Stimulated activated CD4-positive, alpha-beta T cell treated with anti-CD3 and anti-CD28 coated beads, Interleukin-1b, Interleukin-23, amount 100 ng/mL, for 24 hours (primary cell): Measurements from ENCODE around the gene S100A13.
"Not testable (repeated sequence)": the region's sequence is repeated elsewhere in the genome, so short reads cannot be mapped to it uniquely, and the experiment has no call there.

Experiments
- DNase-seq, 4 experiments: peaks; one replicate each; pipeline ENCODE4 v3.0.0-alpha.2; 2020; ENCODE audit warnings: low read depth in 4 of 4, low spot score in 1 of 4

Gene S100A13

DNA sequence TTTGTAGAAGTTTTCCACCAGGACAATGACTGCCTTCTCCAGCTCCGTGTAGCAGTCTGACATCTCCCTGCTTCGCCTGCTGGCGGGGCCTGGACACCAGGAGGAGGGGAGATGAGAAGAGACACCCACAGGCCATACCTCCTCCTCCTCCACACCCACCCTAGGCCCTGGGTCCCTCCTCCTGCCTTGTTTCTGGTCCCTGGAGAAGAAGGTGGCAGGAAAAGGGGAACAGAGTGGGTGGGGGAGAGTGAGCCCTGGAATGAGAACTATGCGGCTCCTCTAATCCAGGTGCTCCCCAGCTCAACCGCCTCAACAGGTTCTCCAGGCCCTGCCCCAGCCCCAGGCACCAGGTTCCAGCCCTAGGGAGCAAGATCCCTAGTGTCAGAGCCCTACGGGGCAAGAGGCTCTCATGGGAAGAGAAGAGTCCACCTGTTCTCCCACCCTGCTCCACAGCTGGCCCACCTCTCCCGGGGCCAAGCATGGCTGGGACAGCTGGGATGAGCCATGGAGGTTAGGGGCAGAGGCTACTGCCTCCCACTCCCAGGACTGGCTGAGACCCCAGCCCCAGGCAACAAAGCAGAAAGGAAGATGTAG is 19.1 kb downstream of the S100A13 start:
- DNase-seq: no peak

DNA sequence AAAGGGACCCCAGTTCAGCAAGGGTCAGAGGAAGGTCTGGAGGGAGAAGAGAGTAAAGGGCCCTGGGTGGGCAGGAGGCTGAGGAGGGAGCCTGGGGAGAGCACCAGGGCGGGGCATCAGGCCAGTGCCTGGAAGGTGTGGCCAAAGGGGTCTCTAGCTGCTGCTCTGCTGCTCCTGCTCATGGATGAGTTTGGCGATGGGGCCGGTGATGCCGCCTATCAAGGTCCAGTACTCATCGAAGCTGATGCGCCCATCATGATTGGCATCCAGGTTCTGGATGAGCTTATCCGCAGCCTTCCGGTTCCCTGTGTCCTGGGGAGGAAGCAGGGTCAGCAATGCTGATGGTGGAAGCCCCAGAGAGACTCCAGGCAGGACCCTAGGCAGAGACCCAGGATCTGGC is 19.9 kb downstream of the S100A13 start:
- no peak for DNase-seq

DNA sequence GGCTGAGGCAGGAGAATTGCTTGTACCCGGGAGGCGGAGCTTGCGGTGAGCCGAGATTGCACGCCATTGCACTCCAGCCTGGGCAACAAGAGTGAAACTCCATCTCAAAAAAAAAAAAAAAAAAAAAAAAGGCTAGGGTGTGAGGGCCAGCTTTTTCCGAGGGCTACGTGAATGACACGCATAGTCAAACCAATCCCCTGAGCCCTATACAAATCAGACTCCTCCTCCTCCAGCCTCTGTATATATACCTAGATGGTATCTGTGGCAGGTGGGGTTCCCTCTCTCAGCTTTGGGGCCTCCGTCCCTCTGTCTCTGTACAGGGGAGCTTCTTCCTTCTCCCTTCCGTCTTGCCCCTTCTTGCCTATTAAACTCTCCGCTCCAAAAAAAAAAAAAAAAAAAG is 21.1 kb downstream of the S100A13 start:
- DNase-seq: no peak

DNA sequence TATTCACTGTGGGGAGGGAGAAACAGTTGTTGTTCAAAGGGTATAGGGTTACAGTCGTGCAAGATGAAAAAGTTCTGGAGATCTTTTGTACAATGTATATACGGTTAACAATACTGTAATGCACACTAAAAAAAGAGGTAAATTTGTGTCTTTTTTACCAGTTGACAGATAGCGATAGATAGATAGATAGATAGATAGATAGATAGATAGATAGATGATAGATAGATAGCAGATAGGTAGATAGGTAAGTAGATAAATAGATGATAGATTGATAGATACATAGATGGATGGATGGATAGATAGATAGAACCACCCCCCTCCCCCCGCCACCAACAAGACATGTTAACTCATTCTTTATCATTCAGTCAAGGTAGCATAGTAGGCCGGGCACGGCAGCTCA is 24.6 kb downstream of the S100A13 start:
- no peak for DNase-seq

DNA sequence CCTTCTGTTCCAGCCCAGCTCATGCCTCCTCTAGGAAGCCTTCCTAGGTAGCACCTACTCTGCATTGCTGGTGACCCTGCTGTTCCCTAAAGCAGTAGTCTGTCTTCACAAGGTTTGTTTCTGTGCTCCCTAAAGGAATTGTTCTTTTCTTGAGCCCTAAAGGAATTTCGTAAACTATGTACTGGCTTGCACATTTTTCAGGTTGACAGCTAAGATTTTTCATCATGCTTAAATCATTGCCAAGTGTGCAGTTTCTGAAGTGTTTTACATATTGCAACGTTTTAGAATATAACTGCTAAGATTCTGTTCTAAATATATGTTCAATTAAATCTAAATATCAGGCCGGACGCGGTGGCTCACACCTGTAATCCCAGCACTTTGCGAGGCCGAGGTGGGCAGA is 27.5 kb downstream of the S100A13 start:
- DNase-seq: no peak

DNA sequence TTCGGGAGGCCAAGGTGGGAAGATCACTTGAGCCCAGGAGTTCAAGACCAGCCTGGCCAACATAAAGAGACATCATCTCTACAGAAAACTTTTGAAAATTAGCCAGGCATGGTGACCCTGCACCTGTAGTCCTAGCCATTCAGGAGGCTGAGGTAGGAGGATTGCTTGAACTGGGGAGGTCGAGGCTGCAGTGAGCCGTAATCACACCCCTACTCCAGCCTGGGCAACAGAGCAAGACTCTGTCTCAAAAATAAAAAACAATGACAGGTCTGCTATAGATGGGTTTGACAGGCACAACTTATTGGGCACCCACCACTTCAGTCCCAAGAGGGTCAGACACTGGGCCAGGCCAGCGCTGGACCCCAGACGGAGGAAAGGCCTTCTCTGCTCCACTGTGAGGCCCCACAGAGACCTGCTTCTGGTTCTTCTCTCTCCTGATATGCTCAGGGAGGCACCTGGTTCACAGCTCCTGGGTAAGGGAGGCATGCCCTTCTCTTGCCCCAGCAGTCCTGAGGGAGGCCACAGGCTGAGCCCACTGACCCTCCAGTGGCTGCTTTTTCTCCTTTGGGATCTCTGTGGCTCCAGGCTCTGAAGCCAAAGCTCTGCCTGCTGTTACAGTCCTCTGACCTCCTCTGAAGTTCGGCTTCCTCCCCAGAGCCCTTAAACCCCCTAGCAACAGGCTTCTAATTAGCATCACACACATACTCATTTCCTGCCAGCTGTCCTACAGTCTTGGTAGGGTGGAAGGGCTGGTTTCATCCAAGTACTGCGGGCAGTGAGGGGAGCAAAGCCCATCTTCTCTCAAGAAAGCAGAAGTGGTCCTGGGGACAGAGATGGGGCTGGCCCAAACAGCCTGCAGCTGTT is 28.8 kb downstream of the S100A13 start:
- no peak for DNase-seq

DNA sequence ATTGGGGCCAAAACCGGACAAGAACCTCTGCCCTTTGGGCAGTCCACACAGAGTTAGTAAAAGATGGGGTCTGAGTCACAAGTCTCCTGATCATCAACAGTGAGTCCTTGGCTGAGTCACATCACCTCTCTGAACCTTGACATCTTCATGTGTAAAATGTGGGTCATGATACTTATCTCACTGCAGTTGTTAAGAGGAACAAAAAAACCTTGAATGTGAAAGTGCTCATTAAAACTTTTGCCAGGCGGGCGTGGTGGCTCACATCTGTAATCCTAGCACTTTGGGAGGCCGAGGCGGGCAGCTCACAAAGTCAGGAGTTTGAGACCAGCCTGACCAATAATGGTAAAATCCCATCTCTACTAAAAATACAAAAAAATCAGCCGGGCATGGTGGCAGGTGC is 30.1 kb downstream of the S100A13 start:
- DNase-seq: no peak

DNA sequence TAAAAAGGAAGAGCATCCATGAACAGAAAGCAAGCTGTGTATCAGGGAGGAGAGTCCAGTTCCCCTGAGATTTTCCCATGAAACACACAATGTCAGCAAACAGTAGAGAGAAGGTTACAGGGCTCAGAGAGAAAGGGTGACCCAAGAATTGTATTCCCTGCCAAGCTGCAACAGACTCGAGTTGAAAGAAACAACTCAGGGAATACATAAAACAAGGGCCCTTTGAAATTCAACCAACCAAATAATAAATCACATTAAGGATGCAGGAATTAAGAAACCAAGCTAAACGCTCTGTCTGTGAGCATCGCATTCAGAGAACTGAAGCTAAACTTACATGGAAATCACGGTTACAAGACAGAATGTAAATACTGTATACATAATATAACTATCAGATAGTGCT is 34.6 kb downstream of the S100A13 start:
- no peak for DNase-seq

DNA sequence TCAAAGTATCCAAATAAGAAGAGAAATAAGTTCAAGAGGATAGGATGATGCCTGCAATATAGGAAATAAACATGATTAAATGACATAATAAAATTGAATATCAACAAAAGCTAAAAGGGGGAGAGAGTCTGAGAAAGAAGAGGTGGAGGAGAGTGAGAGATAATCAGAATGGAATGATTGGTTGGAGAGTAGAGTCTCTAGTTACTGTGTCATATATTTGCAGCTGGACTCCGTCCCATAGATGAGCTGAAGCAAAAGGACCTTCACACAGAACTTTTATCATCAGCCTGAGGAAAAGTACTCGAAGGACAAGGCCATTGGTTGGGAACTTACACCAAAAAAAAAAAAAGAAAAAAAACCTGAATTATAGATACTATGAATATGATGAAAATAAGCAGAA is 38.8 kb downstream of the S100A13 start:
- no peak for DNase-seq

DNA sequence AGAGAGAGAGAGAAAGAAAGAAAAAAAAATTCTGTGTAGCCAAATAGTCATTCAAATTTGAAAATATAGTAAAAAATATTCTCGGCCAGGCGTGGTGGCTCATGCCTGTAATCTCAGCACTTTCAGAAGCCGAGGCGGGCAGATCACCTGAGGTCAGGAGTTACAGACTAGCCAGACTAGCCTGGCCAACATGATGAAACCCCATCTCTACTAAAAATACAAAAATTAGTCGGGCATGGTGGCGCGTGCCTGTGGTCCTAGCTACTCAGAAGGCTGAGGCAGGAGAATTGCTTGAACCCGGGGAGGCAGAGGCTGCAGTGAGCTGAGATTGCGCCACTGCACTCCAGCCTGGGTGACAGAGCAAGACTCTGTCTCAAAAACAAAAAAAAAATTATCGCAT is 39.3 kb downstream of the S100A13 start:
- DNase-seq: not testable (repeated sequence)

DNA sequence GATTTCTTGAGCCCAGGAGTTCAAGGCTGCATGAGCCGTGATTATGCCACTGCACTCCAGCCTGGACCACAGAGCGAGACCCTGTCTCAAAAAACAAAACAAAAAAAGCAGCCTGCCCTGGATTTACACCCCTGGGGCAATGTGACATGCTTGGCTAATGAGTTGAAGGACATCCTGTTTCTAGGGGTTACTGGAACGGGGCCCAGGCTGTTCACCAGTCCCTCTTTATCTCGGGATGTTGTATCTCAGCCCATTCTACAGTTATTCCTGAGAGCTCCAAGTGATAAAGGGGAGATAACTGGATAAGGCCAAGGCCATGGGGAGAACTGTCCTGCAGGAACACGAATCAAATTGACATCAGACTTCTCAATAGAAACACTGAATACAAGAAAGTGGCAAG is 40.0 kb downstream of the S100A13 start:
- DNase-seq: no peak

DNA sequence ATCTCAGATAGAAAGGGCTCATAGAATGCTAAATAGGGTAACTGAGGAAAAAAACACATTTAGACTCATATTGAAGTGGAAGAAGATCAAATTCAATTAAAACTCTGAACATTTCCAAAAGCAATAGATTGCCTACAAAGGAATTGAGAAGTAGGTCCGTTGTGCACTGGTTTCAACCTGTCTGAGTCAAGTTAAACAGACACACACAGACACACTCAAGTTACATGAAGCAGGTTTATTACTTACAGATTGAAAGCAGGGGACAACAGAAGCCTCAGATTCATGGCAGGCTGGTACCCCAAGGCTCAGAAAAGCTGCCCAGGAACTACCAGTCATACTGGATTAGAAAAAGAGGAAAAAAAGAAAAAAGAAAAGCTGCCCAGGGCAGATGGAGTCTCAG is 41.0 kb downstream of the S100A13 start:
- DNase-seq: no peak

DNA sequence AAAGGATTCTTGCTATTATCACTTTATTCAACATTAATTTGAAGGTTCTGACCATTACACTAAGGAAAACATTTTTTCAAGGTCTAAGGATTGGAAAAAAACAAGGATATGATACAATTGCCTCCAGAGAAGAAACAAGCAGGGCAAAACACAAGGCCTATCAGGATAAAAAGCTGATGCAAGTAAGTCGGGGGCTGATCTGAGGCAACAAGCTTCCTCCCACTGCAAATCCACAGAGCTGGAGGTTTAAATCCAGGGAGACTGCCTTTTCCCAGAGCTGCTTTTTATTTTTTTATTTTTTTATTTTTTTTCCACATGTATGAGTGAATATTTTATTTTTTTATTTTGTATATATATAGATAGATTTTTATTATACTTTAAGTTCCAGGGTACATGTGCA is 42.3 kb downstream of the S100A13 start:
- DNase-seq: no peak

DNA sequence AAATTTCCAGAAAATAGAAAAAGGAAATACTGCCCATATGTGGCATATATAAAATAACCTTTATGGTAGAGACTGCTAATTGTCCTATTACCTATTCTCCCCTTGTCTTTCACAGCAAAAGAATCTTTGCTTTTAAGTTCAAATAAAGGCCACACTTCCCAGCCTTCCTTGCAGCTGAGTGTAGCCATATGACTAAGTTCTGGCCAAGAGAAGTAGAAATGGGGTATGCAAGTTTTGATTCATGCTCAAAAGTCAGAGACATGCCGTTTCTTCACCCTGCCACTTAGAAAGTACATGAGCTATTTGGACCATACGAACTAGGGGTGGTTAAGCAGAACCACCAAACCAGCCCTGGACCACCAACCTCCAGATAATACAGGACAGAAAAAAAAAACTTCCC is 43.3 kb downstream of the S100A13 start:
- DNase-seq: no peak

DNA sequence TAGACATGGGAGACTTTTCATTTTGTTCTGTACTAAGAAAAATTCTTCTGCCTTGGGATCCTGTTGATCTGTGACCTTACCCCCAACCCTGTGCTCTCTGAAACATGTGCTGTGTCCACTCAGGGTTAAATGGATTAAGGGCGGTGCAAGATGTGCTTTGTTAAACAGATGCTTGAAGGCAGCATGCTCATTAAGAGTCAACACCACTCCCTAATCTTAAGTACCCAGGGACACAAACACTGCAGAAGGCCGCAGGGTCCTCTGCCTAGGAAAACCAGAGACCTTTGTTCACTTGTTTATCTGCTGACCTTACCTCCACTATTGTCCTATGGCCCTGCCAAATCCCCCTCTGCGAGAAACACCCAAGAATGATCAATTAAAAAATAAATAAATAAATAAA is 43.8 kb downstream of the S100A13 start:
- not testable (repeated sequence) for DNase-seq

DNA sequence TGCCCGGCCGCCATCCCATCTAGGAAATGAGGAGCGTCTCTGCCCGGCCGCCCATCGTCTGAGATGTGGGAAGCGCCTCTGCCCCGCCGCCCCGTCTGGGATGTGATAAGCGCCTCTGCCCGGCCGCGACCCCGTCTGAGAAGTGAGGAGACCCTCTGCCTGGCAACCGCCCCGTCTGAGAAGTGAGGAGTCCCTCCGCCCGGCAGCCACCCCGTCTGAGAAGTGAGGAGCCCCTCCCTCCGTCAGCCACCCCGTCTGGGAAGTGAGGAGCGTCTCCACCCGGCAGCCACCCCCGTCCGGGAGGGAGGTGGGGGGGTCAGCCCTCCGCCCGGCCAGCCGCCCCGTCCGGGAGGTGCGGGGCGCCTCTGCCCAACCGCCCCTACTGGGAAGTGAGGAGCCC is 44.5 kb downstream of the S100A13 start:
- DNase-seq: not testable (repeated sequence)

DNA sequence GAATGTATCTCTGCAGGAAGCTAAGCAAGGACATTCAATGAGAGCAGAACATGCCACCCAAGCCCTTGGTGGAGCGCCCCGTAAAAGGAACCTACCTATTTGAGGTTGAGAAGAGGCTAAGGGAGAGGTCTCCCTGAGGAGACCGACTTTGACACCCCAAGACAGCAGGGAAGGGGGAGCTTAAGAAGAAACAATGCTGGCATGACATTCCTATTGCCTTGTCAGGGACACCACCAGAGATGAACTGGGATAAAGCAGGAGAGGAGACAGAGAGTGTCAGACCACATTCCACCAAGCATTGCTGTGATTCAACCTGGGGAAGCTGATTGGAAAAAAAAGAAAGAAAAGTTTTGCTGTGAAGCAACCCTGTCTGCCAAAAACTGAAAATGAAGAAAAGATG is 48.4 kb downstream of the S100A13 start:
- DNase-seq: no peak

DNA sequence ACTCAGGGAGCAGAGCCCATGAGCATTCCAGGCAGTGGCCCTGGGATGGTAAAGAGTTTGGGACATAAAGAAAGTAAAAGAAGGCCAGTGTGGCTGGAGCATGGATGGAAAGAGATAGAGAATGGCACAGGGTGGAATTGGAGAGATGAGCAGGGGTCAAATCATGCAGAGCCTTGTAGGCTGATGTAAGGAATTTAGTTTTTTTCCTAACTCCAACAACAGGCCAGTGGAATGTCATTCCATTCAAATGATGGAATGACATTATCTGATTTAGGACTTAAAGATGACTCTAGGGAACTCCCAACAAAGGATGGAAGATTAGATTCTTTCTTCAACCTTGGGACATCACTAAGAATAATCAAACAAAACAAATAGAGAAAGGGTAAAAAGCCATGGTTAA is 48.8 kb downstream of the S100A13 start:
- no peak for DNase-seq

DNA sequence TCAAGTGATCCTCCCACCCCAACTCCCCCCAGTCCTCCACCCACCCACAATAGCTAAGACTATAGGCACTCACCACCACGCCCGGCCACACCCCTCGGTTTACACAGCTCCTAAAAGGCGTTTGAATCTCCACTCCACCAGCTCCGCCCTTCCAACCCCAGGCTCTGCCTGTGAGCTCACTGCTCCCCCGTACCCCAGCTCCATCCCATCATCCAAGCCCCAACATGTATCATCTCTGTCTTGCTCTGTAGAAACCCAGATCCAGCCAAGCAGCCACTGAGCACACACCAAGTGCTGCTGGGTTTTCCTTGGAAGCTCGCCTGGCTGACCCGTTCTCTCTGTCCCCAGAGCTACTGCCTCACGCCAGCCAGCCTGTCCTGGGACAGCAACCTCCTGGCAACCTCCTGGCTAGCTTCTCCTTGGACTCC is 49.7 kb downstream of the S100A13 start:
- DNase-seq: no peak

DNA sequence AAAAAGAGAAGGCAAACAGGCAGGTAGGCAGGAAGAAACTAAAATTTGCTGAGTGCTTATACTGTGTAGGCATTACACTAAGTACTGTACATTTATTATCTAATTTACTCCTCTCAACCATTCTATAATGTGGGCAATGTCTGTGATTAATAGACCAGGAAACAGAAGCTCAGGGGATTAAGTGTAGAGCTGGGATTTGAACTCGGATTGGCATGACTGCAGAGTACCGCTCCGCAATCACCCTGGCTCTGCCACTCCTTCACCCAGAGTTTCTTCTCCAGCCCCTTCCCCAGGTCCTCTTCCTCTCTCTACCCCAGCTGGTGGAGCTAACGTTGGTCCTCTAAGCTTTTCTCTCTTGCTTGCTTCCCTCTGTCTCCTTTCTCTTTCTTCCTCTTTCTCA is 50.2 kb downstream of the S100A13 start:
- no peak for DNase-seq

DNA sequence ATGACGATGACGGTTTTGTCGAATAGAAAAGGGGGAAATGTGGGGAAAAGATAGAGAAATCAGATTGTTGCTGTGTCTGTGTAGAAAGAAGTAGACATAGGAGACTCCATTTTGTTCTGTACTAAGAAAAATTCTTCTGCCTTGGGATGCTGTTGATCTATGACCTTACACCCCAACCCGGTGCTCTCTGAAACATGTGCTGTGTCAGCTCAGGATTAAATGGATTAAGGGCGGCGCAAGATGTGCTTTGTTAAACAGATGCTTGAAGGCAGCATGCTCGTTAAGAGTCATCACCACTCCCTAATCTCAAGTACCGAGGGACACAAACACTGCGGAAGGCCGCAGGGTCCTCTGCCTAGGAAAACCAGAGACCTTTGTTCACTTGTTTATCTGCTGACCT is 51.8 kb downstream of the S100A13 start:
- DNase-seq: not testable (repeated sequence)

DNA sequence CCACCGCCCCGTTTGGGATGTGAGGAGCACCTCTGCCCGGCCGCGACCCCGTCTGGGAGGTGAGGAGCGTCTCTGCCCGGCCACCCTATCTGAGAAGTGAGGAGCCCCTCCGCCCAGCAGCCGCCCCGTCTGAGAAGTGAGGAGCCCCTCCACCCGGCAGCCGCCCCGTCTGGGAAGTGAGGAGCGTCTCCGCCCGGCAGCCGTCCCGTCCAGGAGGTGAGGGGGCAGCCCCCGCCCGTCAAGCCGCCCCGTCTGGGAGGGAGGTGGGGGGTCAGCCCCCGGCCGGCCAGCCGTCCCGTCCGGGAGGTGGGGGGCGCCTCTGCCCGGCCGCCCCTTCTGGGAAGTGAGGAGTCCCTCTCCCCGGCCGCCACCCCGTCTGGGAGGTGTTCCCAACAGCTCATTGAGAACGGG is 52.2 kb downstream of the S100A13 start:
- not testable (repeated sequence) for DNase-seq

DNA sequence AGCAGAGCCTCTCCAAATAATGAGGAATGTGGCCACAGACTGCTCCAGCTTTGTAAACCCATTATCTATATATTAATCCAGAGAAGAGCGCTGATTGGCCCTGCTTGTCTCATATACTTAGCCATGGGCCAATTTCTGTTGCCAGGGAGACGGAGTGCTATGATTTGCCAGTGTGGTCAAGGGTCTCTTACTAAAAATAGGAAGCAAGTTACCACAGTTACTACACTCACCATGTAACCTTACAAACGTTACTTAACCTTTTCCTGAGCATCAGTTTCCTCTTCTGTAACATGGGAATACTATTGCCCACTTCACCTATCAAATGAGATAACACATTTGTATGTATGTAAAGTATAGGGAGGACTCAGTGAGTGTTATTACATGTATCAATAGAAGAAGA is 54.0 kb downstream of the S100A13 start:
- DNase-seq: no peak
